ENCODE measurements around the gene RPS14. TPM values are rescaled to one million over a fixed set of nuclear protein-coding genes. Genes with fewer than 3 reads are reported as not detected.
"Not testable (repeated sequence)": the region's sequence is repeated elsewhere in the genome, so short reads cannot be mapped to it uniquely, and the experiment has no call there.

RPS14 gene
- total RNA-seq, 2 experiments from 2014 or later, result 2,270 to 3,312 TPM

GRCh38 chr5:150476568-150476967 lies 27.0 kb upstream of the RPS14 start:
- H3K9me3 Mint-ChIP-seq (ENCODE audit: low read depth); H3K4me1 Mint-ChIP-seq; DNase-seq; POLR2A ChIA-PET; H3K4me3 Mint-ChIP-seq; H3K27ac Mint-ChIP-seq; H3K27me3 Mint-ChIP-seq; H3K36me3 Mint-ChIP-seq (ENCODE audit: low read depth); CTCF ChIA-PET; ATAC-seq: not testable (repeated sequence)
- intact Hi-C loops (cut with DNase I, micrococcal nuclease), result loop anchor here in 1 of 2 experiments (5.0 kb wide), 1 partner anchor 771 kb away; no protein-coding TSS in a partner anchor

DNA sequence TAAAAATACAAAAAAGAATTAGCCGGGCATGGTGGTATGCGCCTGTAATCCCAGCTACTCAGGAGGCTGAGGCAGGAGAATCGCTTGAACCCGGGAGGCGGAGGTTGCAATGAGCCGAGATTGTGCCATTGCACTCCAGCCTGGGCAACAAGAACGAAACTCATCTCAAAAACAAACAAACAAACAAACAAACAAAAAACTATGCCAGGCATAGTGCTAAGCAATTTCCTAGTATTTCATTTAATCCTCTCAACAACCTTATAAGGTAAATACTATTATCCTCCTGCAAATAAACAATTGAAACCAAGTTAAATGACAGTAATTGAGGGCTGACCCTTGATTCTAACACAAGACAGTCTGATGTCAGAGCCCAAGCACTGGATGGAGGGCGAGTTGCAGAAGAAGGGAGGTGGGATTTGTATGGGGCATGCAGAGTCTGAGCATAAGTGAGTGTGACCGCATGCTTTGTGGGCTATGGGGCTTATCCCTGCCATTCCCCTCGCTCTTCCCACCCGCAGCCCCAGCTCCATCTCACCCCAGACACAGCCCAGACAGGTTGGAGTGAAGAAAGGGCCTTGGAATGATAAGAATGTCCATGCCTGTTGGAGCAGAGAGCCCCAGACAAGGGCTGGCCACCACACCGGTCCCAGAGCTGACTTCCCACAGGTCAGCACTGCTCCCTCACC lies 24.3 kb upstream of the RPS14 start:
- H3K4me1 Mint-ChIP-seq, result no peaks in the 10 kb centered on the region
- H3K9me3 Mint-ChIP-seq (ENCODE audit: low read depth), result no peaks in the 10 kb centered on the region
- DNase-seq (no peak), ATAC-seq (no peak)
- intact Hi-C loops (cut with DNase I, micrococcal nuclease), result no loop called here
- no peaks in the 10 kb centered on the region for H3K36me3 Mint-ChIP-seq (ENCODE audit: low read depth)
- H3K27me3 Mint-ChIP-seq, result peaks cover 5% of the 10 kb centered on the region
- no peak overlapping the region for H3K4me3 Mint-ChIP-seq
- no peak overlapping the region for H3K27ac Mint-ChIP-seq
- ChIA-PET POLR2A (no interaction called here), CTCF (interaction anchor here (0.6 kb wide), 1 partner anchor 15 kb away, joined by 3 read pairs; no protein-coding TSS in a partner anchor)

DNA sequence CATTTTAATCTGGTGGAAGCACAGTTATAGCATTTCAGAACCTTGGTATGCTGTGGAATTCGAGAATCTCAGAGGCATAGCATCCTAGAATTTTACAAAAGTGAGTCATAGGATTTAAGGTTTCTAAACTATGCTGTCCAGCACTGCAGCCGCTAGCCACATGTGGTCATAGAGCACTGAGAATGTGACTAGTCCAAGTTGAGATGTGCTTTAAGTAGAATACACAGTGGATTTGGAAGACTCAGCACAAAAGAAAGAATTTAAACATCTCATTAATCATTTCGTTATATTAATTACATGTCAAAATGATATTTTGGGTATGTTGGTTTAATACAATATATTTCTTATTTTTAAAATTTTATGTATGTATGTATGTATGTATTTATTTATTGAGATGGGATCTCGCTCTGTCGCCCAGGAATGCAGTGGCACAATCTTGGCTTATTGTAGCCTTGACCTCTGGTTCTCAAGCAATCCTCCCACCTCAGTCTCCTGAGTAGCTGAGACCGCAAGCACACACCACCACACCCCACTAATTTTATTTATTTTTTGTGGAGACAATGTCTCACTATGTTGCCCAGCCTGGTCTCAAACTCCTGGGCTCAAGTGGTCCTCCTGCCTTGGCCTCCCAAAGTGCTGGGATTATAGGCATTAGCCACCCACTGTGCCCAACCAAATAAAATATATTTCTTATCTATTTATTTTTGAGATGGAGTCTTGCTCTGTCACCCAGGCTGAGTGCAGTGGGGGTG lies 20.4 kb upstream of the RPS14 start:
- Mint-ChIP-seq H3K9me3 (ENCODE audit: low read depth) (no peaks in the 10 kb centered on the region), H3K4me1 (no peaks in the 10 kb centered on the region), H3K27ac (no peak overlapping the region), H3K27me3 (no peaks in the 10 kb centered on the region), H3K4me3 (no peak overlapping the region), H3K36me3 (ENCODE audit: low read depth) (no peaks in the 10 kb centered on the region)
- DNase-seq, result no peak
- no peak for ATAC-seq
- CTCF ChIA-PET, result no interaction called here
- POLR2A ChIA-PET, result no interaction called here
- intact Hi-C loops (cut with DNase I, micrococcal nuclease), result no loop called here

DNA sequence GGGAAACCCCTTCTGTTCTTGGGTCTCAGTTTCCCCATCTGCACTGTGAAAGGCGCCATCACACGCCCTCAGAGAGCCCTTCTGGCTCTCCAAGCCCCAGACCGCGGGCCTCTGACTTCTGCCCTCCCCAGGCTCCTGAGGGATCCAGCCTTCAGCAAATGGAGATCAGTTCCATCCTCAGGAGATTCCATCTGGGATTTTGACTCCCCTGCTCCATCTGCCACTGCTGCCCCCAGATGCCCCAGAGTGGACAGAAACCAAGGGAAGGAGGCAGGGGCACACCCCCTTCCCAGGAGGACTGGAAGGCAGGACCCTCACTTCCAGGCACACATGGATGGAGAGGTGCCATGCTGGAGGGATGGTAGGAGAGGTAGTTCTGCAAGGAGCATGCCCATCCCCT lies 18.7 kb upstream of the RPS14 start:
- ChIA-PET POLR2A (no interaction called here), CTCF (no interaction called here)
- no peak for ATAC-seq
- Mint-ChIP-seq H3K27me3 (no peaks in the 10 kb centered on the region), H3K9me3 (ENCODE audit: low read depth) (no peaks in the 10 kb centered on the region), H3K4me3 (no peak overlapping the region), H3K4me1 (no peaks in the 10 kb centered on the region), H3K36me3 (ENCODE audit: low read depth) (no peaks in the 10 kb centered on the region), H3K27ac (no peak overlapping the region)
- no peak for DNase-seq
- intact Hi-C loops (cut with DNase I, micrococcal nuclease), result no loop called here

GRCh38 chr5:150465927-150466326 lies 16.4 kb upstream of the RPS14 start:
- ChIA-PET POLR2A (no interaction called here), CTCF (no interaction called here)
- Mint-ChIP-seq H3K9me3 (ENCODE audit: low read depth) (no peaks in the 10 kb centered on the region), H3K4me1 (peaks cover under 1% of the 10 kb centered on the region), H3K36me3 (ENCODE audit: low read depth) (no peaks in the 10 kb centered on the region), H3K4me3 (no peak overlapping the region), H3K27ac (no peak overlapping the region), H3K27me3 (no peaks in the 10 kb centered on the region)
- DNase-seq (no peak), ATAC-seq (no peak)
- intact Hi-C loops (cut with DNase I, micrococcal nuclease), result no loop called here

DNA sequence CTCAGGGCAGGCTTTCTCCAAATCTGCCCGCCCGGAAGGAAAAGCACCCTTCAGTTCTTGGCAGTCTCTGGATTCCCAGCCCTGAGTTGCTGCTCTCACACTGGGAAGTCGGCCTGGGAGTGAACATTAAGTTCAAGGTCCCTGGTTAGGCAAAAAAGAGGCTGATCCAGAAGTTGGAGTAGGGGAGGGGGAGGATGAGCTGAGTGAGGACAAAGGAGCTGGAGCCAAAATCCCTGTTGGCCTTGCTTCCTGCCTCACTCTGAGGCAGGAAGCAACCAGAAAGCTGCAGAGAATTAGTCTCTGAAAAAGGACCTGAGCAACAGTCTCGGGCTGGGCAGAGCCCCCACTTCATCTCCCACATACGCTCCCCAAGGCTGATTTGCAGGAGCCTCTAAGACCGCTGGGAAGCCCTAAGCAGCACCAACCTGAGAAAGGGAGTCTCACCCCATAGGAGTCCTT lies 15.0 kb upstream of the RPS14 start:
- no peak overlapping the region for H3K4me3 Mint-ChIP-seq
- no peak overlapping the region for H3K27ac Mint-ChIP-seq
- CTCF ChIA-PET, result interaction anchor here (0.6 kb wide), 3 partner anchors 14 to 124 kb away, joined by 3 to 4 read pairs (median 3); no protein-coding TSS in a partner anchor
- intact Hi-C loops (cut with DNase I, micrococcal nuclease), result no loop called here
- no peaks in the 10 kb centered on the region for H3K36me3 Mint-ChIP-seq (ENCODE audit: low read depth)
- POLR2A ChIA-PET, result no interaction called here
- H3K9me3 Mint-ChIP-seq (ENCODE audit: low read depth), result no peaks in the 10 kb centered on the region
- H3K4me1 Mint-ChIP-seq, result peaks cover 6% of the 10 kb centered on the region
- no peaks in the 10 kb centered on the region for H3K27me3 Mint-ChIP-seq
- DNase-seq, result no peak
- ATAC-seq, result no peak

DNA sequence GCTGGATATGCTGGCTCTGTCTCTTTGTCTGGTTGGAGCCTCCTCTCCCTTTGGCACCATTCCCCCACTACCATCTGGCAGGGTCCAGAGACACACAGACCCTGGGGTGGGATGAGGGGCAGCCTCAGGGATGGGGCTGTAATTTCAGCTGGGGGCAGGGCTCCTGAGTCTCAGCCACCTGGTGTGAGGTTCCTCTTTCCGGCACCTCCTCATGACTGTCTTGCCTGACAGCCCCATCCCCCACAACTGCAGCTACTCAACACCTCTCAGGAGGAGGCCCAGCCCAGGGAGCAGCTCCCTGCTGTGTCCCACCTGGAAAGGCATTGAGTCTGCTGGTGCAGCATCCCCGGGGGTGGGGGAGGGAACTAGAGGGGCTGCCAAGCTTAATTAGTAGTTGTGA lies 11.7 kb upstream of the RPS14 start:
- ChIA-PET CTCF (interaction anchor here (0.7 to 5.5 kb wide), 5 partner anchors 11 to 99 kb away, joined by 3 to 35 read pairs (median 6); no protein-coding TSS in a partner anchor), POLR2A (no interaction called here)
- Mint-ChIP-seq H3K27me3 (no peaks in the 10 kb centered on the region), H3K27ac (no peak overlapping the region), H3K4me1 (peaks cover 28% of the 10 kb centered on the region), H3K4me3 (no peak overlapping the region), H3K36me3 (ENCODE audit: low read depth) (no peaks in the 10 kb centered on the region), H3K9me3 (ENCODE audit: low read depth) (no peaks in the 10 kb centered on the region)
- intact Hi-C loops (cut with DNase I, micrococcal nuclease), result no loop called here
- DNase-seq, result peak; percentile 48
- peak; percentile 22 for ATAC-seq

GRCh38 chr5:150460781-150461180 lies 11.2 kb upstream of the RPS14 start:
- H3K27ac Mint-ChIP-seq, result peak overlapping the region; percentile 55
- H3K9me3 Mint-ChIP-seq (ENCODE audit: low read depth), result no peaks in the 10 kb centered on the region
- no peak overlapping the region for H3K4me3 Mint-ChIP-seq
- DNase-seq (no peak), ATAC-seq (no peak)
- ChIA-PET POLR2A (no interaction called here), CTCF (interaction anchor here (0.6 to 5.5 kb wide), 6 partner anchors 10 to 100 kb away, joined by 3 to 35 read pairs (median 5); no protein-coding TSS in a partner anchor)
- intact Hi-C loops (cut with DNase I, micrococcal nuclease), result no loop called here
- peaks cover 28% of the 10 kb centered on the region for H3K4me1 Mint-ChIP-seq
- H3K27me3 Mint-ChIP-seq, result no peaks in the 10 kb centered on the region
- no peaks in the 10 kb centered on the region for H3K36me3 Mint-ChIP-seq (ENCODE audit: low read depth)

DNA sequence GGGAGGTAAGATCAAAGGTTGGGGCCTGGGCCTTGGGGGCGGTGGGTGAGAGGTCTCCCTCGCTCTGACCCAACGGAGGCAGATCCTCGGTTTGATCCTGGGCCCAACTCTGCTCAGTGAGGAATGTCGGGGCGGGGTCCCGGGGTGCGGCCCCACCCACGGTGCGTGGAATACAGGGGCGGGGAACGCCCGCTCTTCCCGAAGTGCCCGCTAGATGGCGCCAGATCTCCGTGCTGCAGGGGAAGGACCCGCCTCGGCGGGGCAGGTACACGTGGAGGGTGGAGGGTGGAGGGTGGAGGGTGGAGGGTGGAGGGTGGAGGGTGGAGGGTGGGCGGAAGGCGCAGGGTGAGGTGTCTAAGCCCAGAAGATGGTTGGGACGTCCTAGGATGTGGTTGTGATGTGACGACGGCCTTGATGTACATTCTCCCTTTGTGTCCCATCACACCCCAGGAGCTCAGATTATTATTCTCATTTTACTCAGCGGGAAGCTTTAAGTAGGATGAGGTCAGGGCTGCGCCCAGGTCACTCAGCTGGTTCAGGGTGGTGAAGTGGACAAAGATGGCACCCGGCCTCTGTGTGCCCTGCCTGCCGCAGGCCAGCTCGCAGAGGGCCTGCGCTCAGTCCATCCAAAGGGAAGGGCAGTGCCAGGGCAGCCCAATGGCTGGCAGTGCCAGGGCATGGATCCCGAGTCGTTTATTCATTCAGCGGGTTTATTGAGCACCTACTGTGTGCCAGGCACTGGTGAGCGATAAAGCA lies 9.4 kb upstream of the RPS14 start:
- CTCF ChIA-PET, result interaction anchor here (0.6 to 5.5 kb wide), 20 partner anchors 9 to 656 kb away, joined by 3 to 35 read pairs (median 4); partner anchors contain the start of gene RPS14
- POLR2A ChIA-PET, result interaction anchor here (0.6 kb wide), 2 partner anchors 9 to 208 kb away, joined by 3 to 4 read pairs; no protein-coding TSS in a partner anchor
- Mint-ChIP-seq H3K9me3 (ENCODE audit: low read depth) (no peaks in the 10 kb centered on the region), H3K4me3 (peak overlapping the region; percentile 49), H3K4me1 (peaks cover 28% of the 10 kb centered on the region), H3K36me3 (ENCODE audit: low read depth) (no peaks in the 10 kb centered on the region), H3K27ac (peak overlapping the region; percentile 52), H3K27me3 (no peaks in the 10 kb centered on the region)
- peak; percentile 87 for ATAC-seq
- peak; percentile 93 for DNase-seq
- intact Hi-C loops (cut with DNase I, micrococcal nuclease), result loop anchor here (1.0 to 5.0 kb wide), 14 partner anchors 9 to 388 kb away; partner anchors contain the start of genes DCTN4 (in 1 of the 2) and IRGM (in 1 of the 2)

DNA sequence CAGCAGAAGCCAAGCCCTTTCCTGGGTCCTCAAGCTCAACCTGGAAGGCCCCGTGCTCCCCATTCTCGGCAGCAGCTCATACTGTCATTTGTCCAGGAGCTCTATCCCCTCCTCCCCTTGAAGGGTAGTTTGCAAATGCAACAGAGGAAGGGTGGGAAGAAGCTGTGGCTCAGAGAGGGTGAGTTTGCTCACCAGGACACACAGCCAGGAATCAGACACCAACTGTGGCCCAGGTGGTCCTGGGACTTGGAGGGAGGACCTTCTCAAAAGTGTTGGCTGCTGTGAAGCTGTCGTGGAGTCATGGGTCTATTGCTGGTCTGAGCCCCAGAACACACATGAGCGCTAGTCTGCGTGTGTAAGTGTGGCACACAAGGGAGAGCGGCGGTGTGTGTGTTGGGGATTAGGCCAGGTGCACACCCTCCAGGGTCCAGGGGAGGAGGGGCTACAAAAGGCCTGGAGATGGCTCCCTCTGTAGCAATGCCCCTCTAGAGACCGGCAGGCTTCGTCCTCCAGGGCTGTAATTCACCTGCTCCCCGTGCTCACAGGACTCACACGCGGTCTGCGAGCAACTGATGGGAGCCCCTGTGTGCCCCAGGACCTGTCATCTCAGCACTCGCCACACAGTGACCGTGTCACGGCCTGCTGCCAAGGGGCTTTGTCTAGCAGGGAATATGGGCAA lies 8.2 kb upstream of the RPS14 start:
- Mint-ChIP-seq H3K36me3 (ENCODE audit: low read depth) (no peaks in the 10 kb centered on the region), H3K27ac (peak overlapping the region; percentile 44), H3K9me3 (ENCODE audit: low read depth) (no peaks in the 10 kb centered on the region), H3K4me1 (peaks cover 28% of the 10 kb centered on the region), H3K4me3 (no peak overlapping the region), H3K27me3 (no peaks in the 10 kb centered on the region)
- ATAC-seq (no peak), DNase-seq (no peak)
- ChIA-PET POLR2A (interaction anchor here (0.9 to 1.4 kb wide), 2 partner anchors 20 to 243 kb away, joined by 3 read pairs; partner anchors contain the start of gene RBM22), CTCF (interaction anchor here (0.6 to 5.5 kb wide), 12 partner anchors 8 to 969 kb away, joined by 3 to 35 read pairs (median 4); partner anchors contain the start of genes MYOZ3, RPS14 and SMIM3)
- intact Hi-C loops (cut with DNase I, micrococcal nuclease), result loop anchor here (1.0 to 5.0 kb wide), 6 partner anchors 7 to 300 kb away; partner anchors contain the start of gene DCTN4 (in 1 of the 2)
